HCT116 (cell line): ENCODE results near the gene PTDSS2. TPM values are rescaled to one million over a fixed set of nuclear protein-coding genes. Genes with fewer than 3 reads are reported as not detected.

ENCODE experiments used
- ATAC-seq: fragments of 200-7000 bp; cut with Tn5 transposase; 2 replicates; pipeline ENCODE4 v1.9.1; 2020; ENCODE audit warnings: mild to moderate bottlenecking, moderate library complexity
- BruUV-seq: library from RNA; stranded (reverse); fragments of 400-500 nt; replicated peaks from 2 replicates; lab custom pipeline; 2021; lab: Mats Ljungman, UMichigan
- CTCF ChIA-PET: fragments of 300-600 bp; sonication (Branson Sonifier 250); formaldehyde crosslinking; loops from one replicate; lab custom pipeline; 2021; ENCODE audit warnings: antibody characterized with exemption; lab: Charles Lee
- POLR2A ChIA-PET: fragments of 300-600, 350-600 bp; sonication (Branson Sonifier 250); formaldehyde crosslinking; loops from one replicate; lab custom pipeline; 2021; ENCODE audit warnings: antibody characterized with exemption; lab: Charles Lee
- RAD21 ChIA-PET, 2 experiments: fragments of 300-600 bp; sonication (Branson Sonifier 250); formaldehyde crosslinking; loops; one replicate each; lab custom pipeline; 2023; ENCODE audit warnings: low total read pairs in 2 of 2; ENCODE audit not compliant: uncharacterized antibody in 2 of 2, unreplicated experiment in 2 of 2, low non-redundant PET in 1 of 2; lab: Charles Lee
- DNase-seq: peaks from one replicate; pipeline ENCODE4 v3.0.0-alpha.2; 2010; ENCODE audit warnings: low read depth, low spot score
- H2AFZ ChIP-seq: fragments of 200-600 bp; shearing (Covaris generic), sonication (generic); 2 replicates; pipeline ENCODE4 v1.6.1; 2017; ENCODE audit warnings: low read depth, mixed run types, mixed read lengths, antibody characterized with exemption, low read length; ENCODE audit not compliant: poor library complexity, severe bottlenecking
- H3K27ac ChIP-seq: 2 replicates; pipeline ENCODE4 v1.5.1; 2012; ENCODE audit warnings: low read depth, low read length
- H3K27me3 ChIP-seq: fragments of 200-600 bp; sonication (generic); 2 replicates; pipeline ENCODE4 v1.6.1; 2016; ENCODE audit warnings: mixed run types, low read length, mixed read lengths; ENCODE audit not compliant: insufficient read depth
- H3K36me3 ChIP-seq, 2 experiments: fragments of 200-500 bp in 1 of 2; fragments of 200-600 bp in 1 of 2; sonication (Bioruptor generic) in 1 of 2; sonication (generic) in 1 of 2; 2 replicates each; pipeline versions ENCODE4 v1.5.1 to v1.6.1; 2014 to 2016; ENCODE audit warnings: low read length in 2 of 2, inconsistent platforms in 1 of 2, mixed read lengths in 1 of 2, mixed run types in 1 of 2; ENCODE audit not compliant: insufficient read depth in 2 of 2, control insufficient read depth in 1 of 2
- H3K4me1 ChIP-seq, 2 experiments: fragments of 200-600 bp in 1 of 2; sonication (generic) in 1 of 2; 2 replicates each; pipeline versions ENCODE4 v1.5.1 to v1.6.1; 2012 to 2017; ENCODE audit warnings: low read length in 2 of 2, inconsistent platforms in 1 of 2, mild to moderate bottlenecking in 1 of 2, mixed read lengths in 1 of 2, mixed run types in 1 of 2, moderate library complexity in 1 of 2; ENCODE audit not compliant: insufficient read depth in 2 of 2, control insufficient read depth in 1 of 2
- H3K4me2 ChIP-seq: fragments of 200-600 bp; sonication (generic); 2 replicates; pipeline ENCODE4 v1.6.1; 2017; ENCODE audit warnings: mixed run types, low read length, mixed read lengths
- H3K4me3 ChIP-seq, 2 experiments: fragments of 200-600 bp in 1 of 2; sonication (generic) in 1 of 2; replicated peaks in 1 of 2; 2 replicates each; pipeline ENCODE4 v1.5.1; 2011 to 2016; ENCODE audit warnings: low read length in 2 of 2, control low read depth in 1 of 2, low read depth in 1 of 2, mild to moderate bottlenecking in 1 of 2, mixed read lengths in 1 of 2, mixed run types in 1 of 2
- H3K79me2 ChIP-seq: fragments of 200-600 bp; sonication (generic); 2 replicates; pipeline ENCODE4 v1.6.1; 2017; ENCODE audit warnings: mild to moderate bottlenecking, mixed run types, low read length, moderate library complexity, mixed read lengths; ENCODE audit not compliant: insufficient read depth
- H3K9ac ChIP-seq: fragments of 200-600 bp; sonication (generic); 2 replicates; pipeline ENCODE4 v1.6.1; 2016; ENCODE audit warnings: low read length, mixed read lengths
- H3K9me2 ChIP-seq: fragments of 200-600 bp; sonication (generic), shearing (Covaris generic); 2 replicates; pipeline ENCODE4 v1.6.1; 2017; ENCODE audit warnings: mixed run types, mild to moderate bottlenecking, moderate library complexity; ENCODE audit not compliant: insufficient read depth
- H3K9me3 ChIP-seq, 2 experiments: fragments of 200-500 bp in 1 of 2; fragments of 200-600 bp in 1 of 2; sonication (Bioruptor generic) in 1 of 2; sonication (generic) in 1 of 2; 2 replicates each; pipeline ENCODE4 v1.6.1; 2014 to 2017; ENCODE audit warnings: low read length in 2 of 2, mixed read lengths in 2 of 2, inconsistent platforms in 1 of 2, low read depth in 1 of 2, mild to moderate bottlenecking in 1 of 2, mixed run types in 1 of 2, moderate library complexity in 1 of 2; ENCODE audit not compliant: control insufficient read depth in 1 of 2, insufficient read depth in 1 of 2
- H4K20me1 ChIP-seq: fragments of 200-600 bp; sonication (generic), shearing (Covaris generic); 2 replicates; pipeline ENCODE4 v1.6.1; 2017; ENCODE audit warnings: mixed run types, mild to moderate bottlenecking, moderate library complexity; ENCODE audit not compliant: insufficient read depth
- CBX3 ChIP-seq: IDR thresholded peaks from 2 replicates; pipeline ENCODE4 v1.6.1; 2012; ENCODE audit warnings: low read depth
- EZH2phosphoT487 ChIP-seq: fragments of 200-600 bp; IDR thresholded peaks from 2 replicates; pipeline ENCODE4 v1.6.1; 2018; ENCODE audit warnings: antibody characterized with exemption, borderline replicate concordance
- FOSL1 ChIP-seq: IDR thresholded peaks from 2 replicates; pipeline ENCODE4 v1.6.1; 2012; ENCODE audit warnings: low read depth
- JUND ChIP-seq: IDR thresholded peaks from 2 replicates; pipeline ENCODE4 v1.6.1; 2012
- POLR2AphosphoS5 ChIP-seq: IDR thresholded peaks from 2 replicates; pipeline ENCODE4 v1.6.1; 2011; ENCODE audit warnings: mild to moderate bottlenecking, low read depth, low read length, moderate library complexity
- SP1 ChIP-seq: IDR thresholded peaks from 2 replicates; pipeline ENCODE4 v1.6.1; 2012; ENCODE audit warnings: low read depth
- ZFX ChIP-seq: fragments of 450-650 bp; IDR thresholded peaks from 2 replicates; pipeline ENCODE4 v1.6.1; 2017
- intact Hi-C: fragments of 100-400 bp; cut with micrococcal nuclease; formaldehyde crosslinking; loops from 2 replicates; pipeline ENCODE4 v1.10.0; 2022
- total RNA-seq: library from RNA; stranded (reverse); gene quantifications from one replicate; pipeline ENCODE4 v1.2.1, GENCODE V29; 2021; ENCODE audit not compliant: unreplicated experiment
- TF ChIP-seq, protein P1 (sequence below): IDR thresholded peaks from 2 replicates; pipeline ENCODE4 v1.6.1; 2012
- TF ChIP-seq, protein P2 (sequence below): IDR thresholded peaks from 2 replicates; pipeline ENCODE4 v1.6.1; 2011; ENCODE audit warnings: mild to moderate bottlenecking, low read length, moderate library complexity; ENCODE audit not compliant: insufficient replicate concordance; ENCODE audit errors: extremely low read depth

Gene PTDSS2
- total RNA-seq, 1 experiment from 2014 or later: 40.1 TPM

DNA sequence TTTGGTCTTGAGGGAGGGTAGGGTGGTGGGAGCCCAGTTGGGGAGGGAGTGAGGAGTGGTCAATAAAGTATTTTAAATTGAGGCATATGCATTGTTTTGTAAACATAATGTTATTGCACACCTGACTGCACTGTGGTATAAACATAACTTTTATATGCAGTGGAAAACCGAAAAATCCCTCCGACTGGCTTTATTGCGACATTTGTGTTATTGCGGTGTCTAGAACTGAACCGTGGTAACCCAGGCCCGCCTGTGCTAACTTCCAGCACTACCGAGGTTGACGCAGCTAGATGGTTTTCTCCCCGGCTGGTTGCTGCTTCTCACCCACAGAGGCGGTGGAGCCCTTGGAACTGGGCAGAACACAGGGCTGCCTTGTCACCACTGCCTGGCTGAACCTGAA lies 64.5 kb downstream of the PTDSS2 start:
- DNase-seq: no peak
- Histone ChIP-seq H4K20me1 (no peaks in the 10 kb centered on the region), H3K79me2 (no peaks in the 10 kb centered on the region), H3K4me2 (no peak overlapping the region), H3K9ac (no peak overlapping the region), H3K9me2 (no peaks in the 10 kb centered on the region), H2AFZ (no peak overlapping the region), H3K4me1 (peaks cover 4 to 5% of the 10 kb centered on the region in 2 experiments; a peak in 3 of 4 replicates), H3K36me3 (peaks cover 0 to 6% of the 10 kb centered on the region in 2 experiments; a peak in 1 of 4 replicates), H3K4me3 (no peak overlapping the region), H3K9me3 (peaks cover 0 to 21% of the 10 kb centered on the region in 2 experiments; a peak in 1 of 4 replicates), H3K27ac (no peak overlapping the region), H3K27me3 (no peaks in the 10 kb centered on the region)
- ATAC-seq: no peak
- POLR2A ChIA-PET: no interaction called here
- RAD21 ChIA-PET: no interaction called here
- CTCF ChIA-PET: no interaction called here
- no TSS peak for BruUV-seq
- intact Hi-C loops: no loop called here
- TF ChIP-seq, protein P1, sequence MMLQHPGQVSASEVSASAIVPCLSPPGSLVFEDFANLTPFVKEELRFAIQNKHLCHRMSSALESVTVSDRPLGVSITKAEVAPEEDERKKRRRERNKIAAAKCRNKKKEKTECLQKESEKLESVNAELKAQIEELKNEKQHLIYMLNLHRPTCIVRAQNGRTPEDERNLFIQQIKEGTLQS: no peak
- TF ChIP-seq ZFX (no peak), JUND (no peak), FOSL1 (no peak), POLR2AphosphoS5 (no peak), SP1 (no peak), EZH2phosphoT487 (no peak), CBX3 (no peak)
- TF ChIP-seq, protein P2, sequence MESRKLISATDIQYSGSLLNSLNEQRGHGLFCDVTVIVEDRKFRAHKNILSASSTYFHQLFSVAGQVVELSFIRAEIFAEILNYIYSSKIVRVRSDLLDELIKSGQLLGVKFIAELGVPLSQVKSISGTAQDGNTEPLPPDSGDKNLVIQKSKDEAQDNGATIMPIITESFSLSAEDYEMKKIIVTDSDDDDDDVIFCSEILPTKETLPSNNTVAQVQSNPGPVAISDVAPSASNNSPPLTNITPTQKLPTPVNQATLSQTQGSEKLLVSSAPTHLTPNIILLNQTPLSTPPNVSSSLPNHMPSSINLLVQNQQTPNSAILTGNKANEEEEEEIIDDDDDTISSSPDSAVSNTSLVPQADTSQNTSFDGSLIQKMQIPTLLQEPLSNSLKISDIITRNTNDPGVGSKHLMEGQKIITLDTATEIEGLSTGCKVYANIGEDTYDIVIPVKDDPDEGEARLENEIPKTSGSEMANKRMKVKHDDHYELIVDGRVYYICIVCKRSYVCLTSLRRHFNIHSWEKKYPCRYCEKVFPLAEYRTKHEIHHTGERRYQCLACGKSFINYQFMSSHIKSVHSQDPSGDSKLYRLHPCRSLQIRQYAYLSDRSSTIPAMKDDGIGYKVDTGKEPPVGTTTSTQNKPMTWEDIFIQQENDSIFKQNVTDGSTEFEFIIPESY: no peak
